Brain pericyte (primary cell): ENCODE results near the gene SIPA1L2.

Experiments used
- DNase-seq: peaks from one replicate; pipeline ENCODE4 v3.0.0-alpha.2; 2012; ENCODE audit warnings: low read depth, low spot score

The SIPA1L2 gene

GRCh38 chr1:232650418-232650817 lies 20.5 kb upstream of the SIPA1L2 start:
- no peak for DNase-seq

GRCh38 chr1:232648316-232648715 lies 18.4 kb upstream of the SIPA1L2 start:
- DNase-seq: no peak

- no peak for DNase-seq
These were observed 14.3 kb upstream of the SIPA1L2 start for GRCh38 chr1:232644209-232644608.

- no peak for DNase-seq
These were observed 13.3 kb upstream of the SIPA1L2 start for GRCh38 chr1:232643251-232643650.

GRCh38 chr1:232641507-232641906 lies 11.6 kb upstream of the SIPA1L2 start:
- no peak for DNase-seq

- DNase-seq: no peak
These were observed 6.9 kb upstream of the SIPA1L2 start for GRCh38 chr1:232636799-232637198.

GRCh38 chr1:232635778-232636356 lies 5.9 kb upstream of the SIPA1L2 start:
- DNase-seq: no peak

GRCh38 chr1:232635279-232635678 lies 5.3 kb upstream of the SIPA1L2 start:
- DNase-seq: no peak

GRCh38 chr1:232634096-232634495 lies 4.2 kb upstream of the SIPA1L2 start:
- no peak for DNase-seq

GRCh38 chr1:232630894-232631195 lies 912 bp upstream of the SIPA1L2 start:
- no peak for DNase-seq

GRCh38 chr1:232629250-232630046 lies 485 bp downstream of the SIPA1L2 start:
- DNase-seq: no peak

- no peak for DNase-seq
These were observed 1.3 kb downstream of the SIPA1L2 start for GRCh38 chr1:232628335-232629249.

GRCh38 chr1:232627645-232628334 lies 2.1 kb downstream of the SIPA1L2 start:
- no peak for DNase-seq

GRCh38 chr1:232627171-232627570 lies 2.8 kb downstream of the SIPA1L2 start:
- DNase-seq: no peak

- DNase-seq: no peak
These were observed 3.5 kb downstream of the SIPA1L2 start for GRCh38 chr1:232626452-232626851.

- no peak for DNase-seq
These were observed 4.5 kb downstream of the SIPA1L2 start for GRCh38 chr1:232625319-232625868.

- no peak for DNase-seq
These were observed 5.2 kb downstream of the SIPA1L2 start for GRCh38 chr1:232624546-232625281.

- DNase-seq: no peak
These were observed 7.0 kb downstream of the SIPA1L2 start for GRCh38 chr1:232622981-232623380.

GRCh38 chr1:232622378-232622777 lies 7.6 kb downstream of the SIPA1L2 start:
- DNase-seq: no peak

GRCh38 chr1:232621050-232621449 lies 8.9 kb downstream of the SIPA1L2 start:
- DNase-seq: no peak
